GM12801 (cell line): ENCODE results near the gene KRT25.

Experiments used
- TF ChIP-seq, protein P1 (sequence below): IDR thresholded peaks from one replicate; pipeline ENCODE4 v1.5.1; 2011; ENCODE audit warnings: control low read depth; ENCODE audit not compliant: insufficient read length; ENCODE audit errors: extremely low read depth

Gene KRT25

DNA sequence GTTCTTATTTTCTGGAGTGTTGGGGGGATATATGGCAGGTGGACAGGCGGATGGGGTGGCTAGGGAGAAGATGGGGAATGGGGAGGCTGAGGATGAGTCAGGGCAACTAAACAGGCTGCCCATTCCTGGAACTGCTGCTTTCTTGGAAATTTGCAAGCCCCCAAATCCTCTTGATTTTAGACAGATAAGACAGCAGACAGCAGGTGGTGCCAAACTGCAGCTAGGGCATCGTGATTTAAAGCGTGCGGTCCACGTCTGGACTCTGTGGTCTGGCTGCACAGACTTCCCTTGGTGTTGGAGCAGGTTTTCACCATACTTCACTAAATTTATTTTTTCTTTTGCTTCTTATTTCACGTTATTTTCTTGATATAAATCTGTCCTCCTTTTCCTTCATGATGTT is 40.7 kb downstream of the KRT25 start:
- TF ChIP-seq, protein P1, sequence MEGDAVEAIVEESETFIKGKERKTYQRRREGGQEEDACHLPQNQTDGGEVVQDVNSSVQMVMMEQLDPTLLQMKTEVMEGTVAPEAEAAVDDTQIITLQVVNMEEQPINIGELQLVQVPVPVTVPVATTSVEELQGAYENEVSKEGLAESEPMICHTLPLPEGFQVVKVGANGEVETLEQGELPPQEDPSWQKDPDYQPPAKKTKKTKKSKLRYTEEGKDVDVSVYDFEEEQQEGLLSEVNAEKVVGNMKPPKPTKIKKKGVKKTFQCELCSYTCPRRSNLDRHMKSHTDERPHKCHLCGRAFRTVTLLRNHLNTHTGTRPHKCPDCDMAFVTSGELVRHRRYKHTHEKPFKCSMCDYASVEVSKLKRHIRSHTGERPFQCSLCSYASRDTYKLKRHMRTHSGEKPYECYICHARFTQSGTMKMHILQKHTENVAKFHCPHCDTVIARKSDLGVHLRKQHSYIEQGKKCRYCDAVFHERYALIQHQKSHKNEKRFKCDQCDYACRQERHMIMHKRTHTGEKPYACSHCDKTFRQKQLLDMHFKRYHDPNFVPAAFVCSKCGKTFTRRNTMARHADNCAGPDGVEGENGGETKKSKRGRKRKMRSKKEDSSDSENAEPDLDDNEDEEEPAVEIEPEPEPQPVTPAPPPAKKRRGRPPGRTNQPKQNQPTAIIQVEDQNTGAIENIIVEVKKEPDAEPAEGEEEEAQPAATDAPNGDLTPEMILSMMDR, result no peak

DNA sequence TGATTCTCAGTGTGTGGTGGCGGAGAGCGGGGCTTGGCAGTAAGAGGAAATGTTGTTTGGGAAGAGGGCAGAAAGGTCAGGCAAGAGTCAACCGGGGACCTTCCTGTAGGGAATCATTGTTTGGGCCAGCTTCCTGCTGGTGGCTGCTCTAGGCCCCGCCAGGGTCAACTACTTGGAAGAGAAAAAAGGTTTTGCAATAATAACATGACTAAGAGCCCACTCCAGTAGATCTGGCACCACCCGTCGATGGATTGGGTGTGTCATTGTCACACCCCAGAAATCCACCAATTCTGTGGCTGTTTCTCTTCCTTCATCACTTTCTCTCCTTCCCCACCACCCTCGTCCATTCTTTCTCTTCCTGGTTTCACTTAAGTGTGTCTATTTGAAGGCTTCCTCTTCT is 47.4 kb downstream of the KRT25 start:
- TF ChIP-seq, protein P1, result no peak

DNA sequence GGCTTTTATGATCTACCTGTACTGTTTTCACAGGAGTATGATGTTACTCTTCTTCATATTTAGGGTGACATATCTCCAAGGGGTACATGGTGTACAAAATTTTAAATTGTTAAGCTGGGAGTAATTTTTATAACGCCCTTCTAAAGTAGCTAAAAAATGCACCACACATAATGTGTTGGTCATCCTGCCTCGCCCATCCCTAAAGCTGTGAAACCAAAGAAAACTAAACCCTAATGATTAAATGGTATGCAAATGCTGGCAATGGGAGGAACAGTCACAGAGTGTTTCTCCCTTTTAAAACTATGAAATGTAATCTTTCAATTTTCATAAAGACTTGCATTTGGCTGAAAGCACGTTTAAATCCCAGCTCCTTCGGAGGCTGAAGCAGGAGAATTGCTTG is 49.5 kb downstream of the KRT25 start:
- TF ChIP-seq, protein P1, result no peak

DNA sequence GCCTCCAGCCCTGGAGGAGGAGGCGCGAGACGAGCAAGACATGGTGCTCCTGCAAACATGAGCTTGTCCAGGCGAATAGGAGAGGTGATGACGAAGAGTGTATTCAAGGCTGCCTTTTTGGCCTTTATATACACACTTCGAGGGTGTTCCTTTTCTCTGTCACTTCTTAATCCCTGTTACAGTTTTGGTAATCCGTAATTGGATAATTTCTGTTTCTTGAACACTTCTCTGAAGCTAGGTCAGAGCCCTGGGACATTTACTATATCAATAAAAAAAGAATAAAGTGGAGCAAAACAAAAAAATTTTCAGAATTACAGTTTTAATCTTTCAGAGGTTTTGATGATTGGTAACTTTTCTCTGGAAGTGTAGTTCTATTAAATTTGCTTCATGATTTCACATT is 51.5 kb downstream of the KRT25 start, which contains the start of gene KRT24:
Gene KRT24 (minus strand): TSS at position 101 of the 400 bp plus-strand sequence. CDS start 59 bp downstream, at position 42.
- TF ChIP-seq, protein P1, result no peak

DNA sequence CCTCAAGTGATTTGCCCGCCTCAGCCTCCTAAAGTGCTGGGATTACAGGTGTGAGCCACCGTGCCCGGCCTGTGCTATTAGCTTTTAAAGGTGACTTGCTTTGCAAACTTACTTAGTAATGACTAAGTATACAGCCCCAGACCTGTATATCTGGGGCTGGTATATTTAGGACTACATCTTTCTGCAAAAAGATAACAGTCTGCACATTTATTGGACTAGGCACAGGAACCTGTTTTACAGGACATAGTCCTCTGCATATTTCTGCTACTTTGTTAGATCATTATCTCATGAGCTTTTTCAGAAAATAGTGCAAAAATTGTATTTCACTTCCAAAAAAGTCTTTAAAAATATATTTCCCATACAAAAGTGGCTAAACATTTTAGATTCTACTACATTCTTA is 52.9 kb downstream of the KRT25 start:
- TF ChIP-seq, protein P1, result no peak

DNA sequence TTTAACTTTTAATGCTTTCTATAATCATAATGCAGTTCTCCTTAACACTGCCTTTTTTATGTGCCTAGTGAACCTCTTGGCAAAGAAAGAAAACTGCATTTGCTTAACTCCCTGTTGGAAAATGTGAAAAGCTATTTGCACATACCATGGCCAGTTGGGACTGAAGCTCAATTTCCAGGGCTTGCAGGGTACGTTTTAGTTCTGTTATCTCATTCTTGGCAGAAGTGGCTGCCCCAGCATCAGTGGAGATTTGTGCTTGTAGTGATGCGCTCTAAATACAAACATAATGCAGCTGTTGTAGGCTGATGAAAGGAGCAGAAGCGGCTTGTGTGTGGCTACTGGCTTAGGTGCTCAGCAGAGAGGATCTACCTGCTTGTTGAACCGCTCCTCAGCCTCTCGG is 55.3 kb downstream of the KRT25 start:
- TF ChIP-seq, protein P1, result no peak

DNA sequence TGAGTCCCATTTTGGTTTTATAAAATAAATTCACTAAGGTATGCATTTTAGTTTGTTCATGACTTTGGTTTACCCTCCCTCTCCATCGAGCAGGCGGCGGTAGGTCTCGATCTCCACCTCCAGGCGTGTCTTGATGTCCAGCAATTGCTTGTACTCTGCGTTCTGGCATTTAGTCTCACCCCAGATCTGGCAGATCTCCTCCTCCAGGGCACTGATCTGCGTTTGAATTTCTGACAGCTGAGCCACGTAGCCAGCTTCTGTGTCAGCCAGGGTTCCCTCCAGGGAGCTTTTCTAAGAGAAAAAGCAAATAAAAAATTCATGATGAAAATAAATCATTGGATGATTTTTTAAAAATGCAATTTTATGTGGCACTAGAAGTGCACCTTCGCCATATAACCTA is 55.8 kb downstream of the KRT25 start:
- TF ChIP-seq, protein P1, result no peak
